HepG2 (cell line): ENCODE measurements around the gene RBCK1. TPM values are rescaled to one million over a fixed set of nuclear protein-coding genes. Genes with fewer than 3 reads are reported as not detected.

Experiments used
- BRD4 ChIP-seq: sonication (generic); formaldehyde crosslinking; IDR thresholded peaks from 2 replicates; pipeline ENCODE4 v1.4.0; 2020; ENCODE audit warnings: missing genetic modification reagents
- DRAP1 ChIP-seq: IDR thresholded peaks from 2 replicates; pipeline ENCODE4 v1.6.1; 2016; ENCODE audit warnings: missing genetic modification reagents, missing compliant biosample characterization
- E2F1 ChIP-seq: sonication (generic); formaldehyde crosslinking; IDR thresholded peaks from 2 replicates; pipeline ENCODE4 v1.5.0; 2020; ENCODE audit warnings: missing genetic modification reagents
- FOXA1 ChIP-seq, 2 experiments: fragments of 450-650 bp in 1 of 2; sonication (generic) in 1 of 2; formaldehyde crosslinking in 1 of 2; IDR thresholded peaks; 2 replicates each; pipeline versions ENCODE4 v1.4.0 to v1.6.1; 2016 to 2020; ENCODE audit warnings: missing genetic modification reagents in 1 of 2
- GABPA ChIP-seq, 2 experiments: IDR thresholded peaks; 2 replicates each; pipeline ENCODE4 v1.6.1; 2011 to 2016; ENCODE audit warnings: low read depth in 2 of 2, low read length in 1 of 2, missing biosample characterization in 1 of 2, missing genetic modification characterization in 1 of 2
- GABPB1 ChIP-seq: IDR thresholded peaks from 2 replicates; pipeline ENCODE4 v1.6.1; 2016; ENCODE audit warnings: mild to moderate bottlenecking, missing genetic modification reagents, moderate library complexity, missing compliant biosample characterization
- HINFP ChIP-seq: sonication (generic); formaldehyde crosslinking; IDR thresholded peaks from 2 replicates; pipeline ENCODE4 v1.4.0; 2020; ENCODE audit warnings: low read depth, mild to moderate bottlenecking, missing genetic modification reagents
- HMG20B ChIP-seq: conservative IDR thresholded peaks from 2 replicates; pipeline ENCODE4 v1.6.1; 2016; ENCODE audit warnings: missing genetic modification reagents, missing compliant biosample characterization
- REST ChIP-seq, 2 experiments: IDR thresholded peaks; 2 replicates each; pipeline ENCODE4 v1.6.1; 2011 to 2012; ENCODE audit warnings: low read length in 2 of 2, borderline replicate concordance in 1 of 2, low read depth in 1 of 2, mild to moderate bottlenecking in 1 of 2, moderate library complexity in 1 of 2
- SIX4 ChIP-seq: sonication (generic); formaldehyde crosslinking; IDR thresholded peaks from 2 replicates; pipeline ENCODE4 v1.4.0; 2020; ENCODE audit warnings: missing genetic modification reagents
- TBP ChIP-seq: sonication (generic); formaldehyde crosslinking; IDR thresholded peaks from 2 replicates; pipeline ENCODE4 v1.5.0; 2020; ENCODE audit warnings: missing genetic modification reagents
- ZBTB7B ChIP-seq: sonication (generic); formaldehyde crosslinking; IDR thresholded peaks from 2 replicates; pipeline ENCODE4 v1.4.0; 2020; ENCODE audit warnings: missing genetic modification reagents
- ZNF224 ChIP-seq: sonication (generic); formaldehyde crosslinking; IDR thresholded peaks from 2 replicates; pipeline ENCODE4 v1.5.0; 2020; ENCODE audit warnings: mild to moderate bottlenecking, missing genetic modification reagents
- ZNF251 ChIP-seq: sonication (generic); formaldehyde crosslinking; IDR thresholded peaks from 2 replicates; pipeline ENCODE4 v1.9.0; 2021; ENCODE audit warnings: mild to moderate bottlenecking, missing genetic modification reagents
- ZNF354B ChIP-seq: sonication (generic); formaldehyde crosslinking; IDR thresholded peaks from 2 replicates; pipeline ENCODE4 v1.8.0; 2022; ENCODE audit warnings: mild to moderate bottlenecking, missing genetic modification reagents
- ZNF546 ChIP-seq: sonication (generic); formaldehyde crosslinking; conservative IDR thresholded peaks from 2 replicates; pipeline ENCODE4 v1.8.1; 2023; ENCODE audit warnings: mild to moderate bottlenecking, missing genetic modification reagents
- ZNF562 ChIP-seq: sonication (generic); formaldehyde crosslinking; IDR thresholded peaks from 2 replicates; pipeline ENCODE4 v1.8.0; 2022; ENCODE audit warnings: missing genetic modification reagents, borderline replicate concordance
- ZNF615 ChIP-seq: sonication (generic); formaldehyde crosslinking; IDR thresholded peaks from 2 replicates; pipeline ENCODE4 v1.5.0; 2020; ENCODE audit warnings: mild to moderate bottlenecking, missing genetic modification reagents, borderline replicate concordance
- ZZZ3 ChIP-seq: sonication (generic); formaldehyde crosslinking; IDR thresholded peaks from 2 replicates; pipeline ENCODE4 v1.4.0; 2020; ENCODE audit warnings: missing genetic modification reagents, mild to moderate bottlenecking, borderline replicate concordance
- polyA plus RNA-seq, 8 experiments: library from polyadenylated mRNA; depleted of rRNA in 3 of 8; stranded (reverse) in 7 of 8; unstranded in 1 of 8; fragments of >200 nt; fragmentation: Illumina TruSeq in 4 of 8; extraction: Trizol in 4 of 8; gene quantifications; 2 replicates each; pipeline versions ENCODE4 v1.2.1 to v1.2.3, GENCODE V29; 2011 to 2016; ENCODE audit warnings: low read depth in 4 of 8, missing spikeins in 1 of 8, mixed read lengths in 1 of 8; ENCODE audit not compliant: insufficient read depth in 1 of 8
- total RNA-seq, 5 experiments: library from RNA; depleted of rRNA; stranded (reverse); fragments of >200 nt; fragmentation: Illumina TruSeq; extraction: Trizol; gene quantifications; 2 replicates each; pipeline ENCODE4 v1.2.3, GENCODE V29; 2016; ENCODE audit warnings: low read depth in 1 of 5

Gene RBCK1
- total and polyA plus RNA-seq, 2 of the 13 experiments (the other 11 are each of a cell fraction or from before 2014, with no cell fraction given): 149 to 215 TPM

- TF ChIP-seq REST (IDR thresholded peaks at IDR 0.05; ENCODE audit: borderline replicate concordance in 1 of 2, low read depth in 1 of 2, low read length in 2 of 2) (peak in 1 of 2 experiments; percentile 72; a peak in 1 of 4 replicates), TBP (no peak), HINFP (CRISPR knock-in tag) (peak; percentile 30; the same call in 1 of the 2 replicates), ZNF251 (CRISPR knock-in tag) (no peak), HMG20B (peak; percentile 92), GABPB1 (CRISPR knock-in tag) (peak; percentile 13; the same call in 1 of the 2 replicates), BRD4 (CRISPR knock-in tag) (peak; percentile 78; the same call in 1 of the 2 replicates), ZNF224 (CRISPR knock-in tag) (peak; percentile 92), ZNF354B (CRISPR knock-in tag) (peak; percentile 25; the same call in 1 of the 2 replicates), ZNF562 (CRISPR knock-in tag) (no peak), ZBTB7B (peak; percentile 94), GABPA (IDR thresholded peaks at IDR 0.05; ENCODE audit: low read depth, low read length) (no peak), GABPA (CRISPR knock-in tag; IDR thresholded peaks at IDR 0.05; ENCODE audit: low read depth) (peak; percentile 45; the same call in 1 of the 2 replicates), E2F1 (CRISPR knock-in tag) (0 out of 2 replicates have a peak, but pooled peaks have one; percentile 52), DRAP1 (CRISPR knock-in tag) (peak; percentile 83), FOXA1 (IDR thresholded peaks at IDR 0.05) (peak; percentile 64; the same call in 1 of the 2 replicates), FOXA1 (CRISPR knock-in tag; IDR thresholded peaks at IDR 0.05) (peak; percentile 92), ZZZ3 (CRISPR knock-in tag) (0 out of 2 replicates have a peak, but pooled peaks have one; percentile 32), SIX4 (CRISPR knock-in tag) (peak; percentile 87; the same call in 1 of the 2 replicates), ZNF546 (no peak; the same call in 1 of the 2 replicates), ZNF615 (no peak)
Observed at GRCh38 chr20:396619-397431, 11.3 kb upstream of the RBCK1 start (continued).
